Lung (tissue), 12 donors: ENCODE data around the gene ERCC1. TPM values are rescaled to one million over a fixed set of nuclear protein-coding genes. Genes with fewer than 3 reads are reported as not detected.

Experiments
- ATAC-seq: fragments of 200-7000 bp; cut with Tn5 transposase; one replicate; pipeline ENCODE4 v1.9.1; 2020; ENCODE audit warnings: moderate number of reproducible peaks; ENCODE audit not compliant: insufficient read depth, low FRiP score
- DNase-seq, 3 donors: peaks; one replicate each; pipeline ENCODE4 v3.0.0-alpha.2; 2013 to 2017
- H3K27ac ChIP-seq, 2 donors: one replicate each; pipeline ENCODE4 v1.5.1; 2013; ENCODE audit warnings: mild to moderate bottlenecking in 2 of 2, moderate library complexity in 2 of 2, control low read depth in 1 of 2, inconsistent platforms in 1 of 2, low read depth in 1 of 2, low read length in 1 of 2
- H3K27me3 ChIP-seq, 3 donors: one replicate each; pipeline ENCODE4 v1.5.1; 2013; ENCODE audit warnings: low read length in 2 of 3; ENCODE audit not compliant: control insufficient read depth in 3 of 3, insufficient read depth in 3 of 3
- H3K36me3 ChIP-seq, 4 donors: one replicate each; pipeline ENCODE4 v1.5.1; 2013; ENCODE audit warnings: low read length in 4 of 4, mild to moderate bottlenecking in 1 of 4, moderate library complexity in 1 of 4; ENCODE audit not compliant: control insufficient read depth in 4 of 4, insufficient read depth in 4 of 4
- H3K4me1 ChIP-seq, 5 donors: one replicate each; pipeline ENCODE4 v1.5.1; 2013; ENCODE audit warnings: low read length in 5 of 5, mild to moderate bottlenecking in 2 of 5, moderate library complexity in 1 of 5; ENCODE audit not compliant: control insufficient read depth in 5 of 5, insufficient read depth in 5 of 5
- H3K4me3 ChIP-seq: one replicate; pipeline ENCODE4 v1.5.1; 2013; ENCODE audit warnings: mild to moderate bottlenecking, control low read depth, moderate library complexity
- H3K9ac ChIP-seq, 2 donors: one replicate each; pipeline ENCODE4 v1.5.1; 2013; ENCODE audit warnings: low read length in 2 of 2, control low read depth in 1 of 2; ENCODE audit not compliant: insufficient read depth in 1 of 2
- H3K9me3 ChIP-seq, 4 donors: one replicate each; pipeline ENCODE4 v1.5.1; 2013; ENCODE audit warnings: low read length in 3 of 4, mild to moderate bottlenecking in 1 of 4, moderate library complexity in 1 of 4; ENCODE audit not compliant: control insufficient read depth in 4 of 4, insufficient read depth in 3 of 4
- WGBS, 2 donors: extraction: QIAGEN DNeasy Blood & Tissue Kit; methylation state at CpG; one replicate each; pipeline ENCODE4 v1.1.7; 2013; 5-methylcytosine and 5-hydroxymethylcytosine counted together
- polyA plus RNA-seq, 2 donors: library from polyadenylated mRNA; stranded (reverse); fragments of 200-250 nt; gene quantifications; one replicate each; pipeline ENCODE4 v1.2.1, GENCODE V29; 2013
- total RNA-seq, 2 donors: library from RNA; depleted of rRNA in 1 of 2; stranded (reverse); fragments of >200 nt in 1 of 2; gene quantifications; one replicate each; pipeline ENCODE4 v1.2.1, GENCODE V29; 2014 to 2021
- TF ChIP-seq, protein P1 (sequence below): IDR thresholded peaks from 2 replicates; pipeline ENCODE4 v1.5.1; 2012; ENCODE audit warnings: mild to moderate bottlenecking; ENCODE audit errors: control extremely low read depth, extremely low read depth
- donor health status: control.
- donor health status: control.
- donor health status: Bipolar disorder and iron deficiency.
- donor health status: healthy.
- donor health status: DM: yes; HTN: yes; CAD: no.

Gene ERCC1
- total and polyA plus RNA-seq, 4 donors: 53.2 to 82.3 (median 63.2) TPM

DNA sequence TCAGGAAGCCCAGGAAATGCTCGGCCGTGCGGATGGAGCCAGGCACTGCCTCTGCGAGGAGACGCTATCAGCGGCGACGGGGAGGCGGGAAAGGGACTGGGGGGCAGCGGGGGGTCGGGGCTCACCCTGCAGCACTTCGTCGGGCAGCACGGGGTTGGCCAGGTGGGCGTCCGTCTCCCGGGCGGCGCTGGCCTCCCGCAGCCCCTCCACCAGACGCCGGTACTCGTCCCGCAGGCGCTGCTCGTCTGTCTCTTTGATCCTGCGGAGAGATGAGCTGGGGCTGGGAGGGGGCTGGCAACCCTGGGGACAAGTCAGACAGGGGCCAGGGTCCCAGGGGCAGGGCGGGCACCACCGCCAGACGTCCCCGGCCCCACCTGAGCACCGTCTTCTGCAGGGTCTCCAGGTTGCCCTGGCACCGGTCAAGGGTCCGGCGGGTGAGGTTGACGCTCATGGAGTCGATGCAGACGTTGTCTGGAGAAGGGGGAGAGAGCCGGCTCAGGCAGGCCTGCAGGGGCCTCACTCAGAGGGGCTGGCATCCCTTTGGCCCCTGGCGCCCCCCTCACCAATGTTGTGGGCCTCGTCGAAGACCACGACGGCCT is 59.8 kb downstream of the ERCC1 start:
- Histone ChIP-seq H3K9ac (no peak overlapping the region), H3K4me3 (no peak overlapping the region), H3K27me3 (no peaks in the 10 kb centered on the region), H3K36me3 (peaks cover 2 to 27% (median 8%) of the 10 kb centered on the region in 4 donors), H3K9me3 (no peaks in the 10 kb centered on the region), H3K4me1 (peaks cover 0 to 1% (median 0%) of the 10 kb centered on the region in 5 donors), H3K27ac (no peak overlapping the region)
- WGBS, 2 donors: 94% methylated on average over 41 to 44 of the region's 44 CpGs
- TF ChIP-seq, protein P1, sequence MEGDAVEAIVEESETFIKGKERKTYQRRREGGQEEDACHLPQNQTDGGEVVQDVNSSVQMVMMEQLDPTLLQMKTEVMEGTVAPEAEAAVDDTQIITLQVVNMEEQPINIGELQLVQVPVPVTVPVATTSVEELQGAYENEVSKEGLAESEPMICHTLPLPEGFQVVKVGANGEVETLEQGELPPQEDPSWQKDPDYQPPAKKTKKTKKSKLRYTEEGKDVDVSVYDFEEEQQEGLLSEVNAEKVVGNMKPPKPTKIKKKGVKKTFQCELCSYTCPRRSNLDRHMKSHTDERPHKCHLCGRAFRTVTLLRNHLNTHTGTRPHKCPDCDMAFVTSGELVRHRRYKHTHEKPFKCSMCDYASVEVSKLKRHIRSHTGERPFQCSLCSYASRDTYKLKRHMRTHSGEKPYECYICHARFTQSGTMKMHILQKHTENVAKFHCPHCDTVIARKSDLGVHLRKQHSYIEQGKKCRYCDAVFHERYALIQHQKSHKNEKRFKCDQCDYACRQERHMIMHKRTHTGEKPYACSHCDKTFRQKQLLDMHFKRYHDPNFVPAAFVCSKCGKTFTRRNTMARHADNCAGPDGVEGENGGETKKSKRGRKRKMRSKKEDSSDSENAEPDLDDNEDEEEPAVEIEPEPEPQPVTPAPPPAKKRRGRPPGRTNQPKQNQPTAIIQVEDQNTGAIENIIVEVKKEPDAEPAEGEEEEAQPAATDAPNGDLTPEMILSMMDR: no peak
- ATAC-seq: no peak
- no peak for DNase-seq

DNA sequence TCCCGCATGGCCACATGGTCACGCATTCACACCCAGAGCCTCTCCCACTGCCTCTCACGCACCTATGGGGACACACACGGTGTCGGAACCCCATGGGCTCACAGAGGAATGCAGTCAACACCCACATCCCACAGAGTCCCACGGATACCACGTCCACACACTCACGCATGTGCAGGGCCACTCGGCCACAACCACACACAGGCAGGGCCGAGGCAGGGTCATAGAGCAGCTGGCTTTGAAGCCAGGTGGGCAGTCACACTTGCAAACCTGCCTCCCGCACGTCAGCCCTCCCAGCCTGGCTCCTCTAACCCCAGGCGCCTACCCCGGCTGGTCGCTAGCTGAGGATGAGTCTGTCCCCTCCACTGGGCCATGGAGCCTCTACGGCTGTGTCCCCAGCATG is 61.4 kb downstream of the ERCC1 start:
- Histone ChIP-seq H3K9me3 (no peaks in the 10 kb centered on the region), H3K4me1 (no peaks in the 10 kb centered on the region), H3K27ac (no peak overlapping the region), H3K4me3 (no peak overlapping the region), H3K27me3 (no peaks in the 10 kb centered on the region), H3K9ac (no peak overlapping the region), H3K36me3 (peaks cover 2 to 34% (median 8%) of the 10 kb centered on the region in 4 donors)
- DNase-seq (no peak), ATAC-seq (no peak)
- WGBS, 2 donors: 91 to 95% methylated on average over 16 of the region's 16 CpGs
- TF ChIP-seq, protein P1: no peak

DNA sequence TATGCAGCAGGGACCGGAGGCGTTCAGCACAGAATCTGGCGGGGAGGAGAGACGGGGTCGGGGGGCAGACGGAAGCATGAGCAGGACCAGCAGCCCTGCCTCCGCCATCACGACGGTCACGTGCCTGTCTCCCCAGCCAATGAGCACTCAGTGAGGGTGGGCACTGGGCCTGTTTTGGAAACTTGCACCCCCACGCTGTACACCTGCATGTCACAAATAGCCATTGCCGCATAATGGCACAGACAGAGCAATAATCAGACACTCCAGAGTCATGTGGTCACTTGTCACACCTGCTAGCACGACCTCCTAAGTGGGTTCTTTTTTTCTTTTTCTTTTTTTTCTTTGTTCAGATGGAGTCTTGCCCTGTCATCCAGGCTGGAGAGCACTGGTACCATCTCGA is 62.1 kb downstream of the ERCC1 start:
- Histone ChIP-seq H3K4me1 (no peaks in the 10 kb centered on the region), H3K4me3 (no peak overlapping the region), H3K9ac (no peak overlapping the region), H3K36me3 (peaks cover 2 to 40% (median 9%) of the 10 kb centered on the region in 4 donors), H3K27ac (no peak overlapping the region), H3K9me3 (no peaks in the 10 kb centered on the region), H3K27me3 (no peaks in the 10 kb centered on the region)
- ATAC-seq (no peak), DNase-seq (no peak)
- TF ChIP-seq, protein P1: no peak
- 93 to 94% methylated on average over 14 of the region's 14 CpGs for WGBS, 2 donors

DNA sequence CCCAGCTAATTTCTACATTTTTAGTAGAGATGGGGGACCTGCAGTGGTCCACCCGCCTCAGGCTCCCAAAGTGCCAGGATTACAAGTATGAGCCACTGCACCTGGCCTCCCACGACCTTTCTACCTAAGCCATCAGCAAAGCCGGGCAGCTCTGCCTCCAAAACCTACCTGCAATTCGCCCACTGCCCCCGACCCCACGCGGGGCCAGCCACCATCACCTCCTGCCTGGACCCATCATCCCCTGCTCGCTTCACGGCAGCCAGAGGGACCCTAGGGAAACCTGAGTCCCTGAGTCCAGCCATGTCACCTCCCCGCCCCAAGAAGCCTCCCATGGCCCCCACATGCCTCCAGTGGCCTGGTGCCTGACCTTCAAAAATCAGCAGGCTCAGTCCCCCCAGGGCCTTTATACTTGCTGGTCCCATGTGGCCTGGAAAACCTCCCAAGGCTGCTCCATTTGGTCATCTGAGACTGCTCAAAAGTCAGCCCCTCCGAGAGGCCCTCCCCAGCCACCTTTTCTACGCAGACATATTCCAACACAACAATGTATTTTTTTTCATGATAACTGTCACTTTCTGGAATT is 65.4 kb downstream of the ERCC1 start:
- no peak for ATAC-seq
- Histone ChIP-seq H3K4me3 (no peak overlapping the region), H3K9me3 (no peaks in the 10 kb centered on the region), H3K27ac (no peak overlapping the region), H3K4me1 (no peaks in the 10 kb centered on the region), H3K36me3 (peaks cover 2 to 33% (median 25%) of the 10 kb centered on the region in 4 donors), H3K9ac (no peak overlapping the region), H3K27me3 (no peaks in the 10 kb centered on the region)
- TF ChIP-seq, protein P1: no peak
- WGBS, 2 donors: 95 to 96% methylated on average over 12 of the region's 12 CpGs
- DNase-seq: no peak
